ENCODE data around the gene EXOC4.
"Not testable (repeated sequence)": the region's sequence is repeated elsewhere in the genome, so short reads cannot be mapped to it uniquely, and the experiment has no call there.

The EXOC4 gene

GRCh38 chr7:133987582-133987981 is 734.7 kb downstream of the EXOC4 start:
- no peak for DNase-seq (ENCODE audit: low read depth)

GRCh38 chr7:133993547-133993946 is 740.7 kb downstream of the EXOC4 start:
- no peak for DNase-seq (ENCODE audit: low read depth)

GRCh38 chr7:133994100-133994499 is 741.2 kb downstream of the EXOC4 start:
- not testable (repeated sequence) for DNase-seq (ENCODE audit: low read depth)

GRCh38 chr7:133997463-133997862 is 744.6 kb downstream of the EXOC4 start:
- no peak for DNase-seq (ENCODE audit: low read depth)

GRCh38 chr7:133999178-133999577 is 746.3 kb downstream of the EXOC4 start:
- DNase-seq (ENCODE audit: low read depth) = no peak

GRCh38 chr7:134004829-134005505 is 752.1 kb downstream of the EXOC4 start:
- DNase-seq (ENCODE audit: low read depth) = no peak

GRCh38 chr7:134009314-134010110 is 756.6 kb downstream of the EXOC4 start:
- DNase-seq (ENCODE audit: low read depth) = no peak

GRCh38 chr7:134013249-134013648 is 760.4 kb downstream of the EXOC4 start:
- no peak for DNase-seq (ENCODE audit: low read depth)

- no peak for DNase-seq (ENCODE audit: low read depth)
Observed at GRCh38 chr7:134014935-134015334, 762.1 kb downstream of the EXOC4 start.

- no peak for DNase-seq (ENCODE audit: low read depth)
Observed at GRCh38 chr7:134016223-134016941, 763.5 kb downstream of the EXOC4 start.

- DNase-seq (ENCODE audit: low read depth) = no peak
Observed at GRCh38 chr7:134016942-134017303, 764.0 kb downstream of the EXOC4 start.

GRCh38 chr7:134018306-134018705 is 765.4 kb downstream of the EXOC4 start:
- DNase-seq (ENCODE audit: low read depth) = no peak

GRCh38 chr7:134019251-134019650 is 766.4 kb downstream of the EXOC4 start:
- DNase-seq (ENCODE audit: low read depth) = no peak

GRCh38 chr7:134021836-134022235 is 769.0 kb downstream of the EXOC4 start:
- DNase-seq (ENCODE audit: low read depth) = no peak

GRCh38 chr7:134022286-134022911 is 769.5 kb downstream of the EXOC4 start:
- no peak for DNase-seq (ENCODE audit: low read depth)

GRCh38 chr7:134024739-134025138 is 771.9 kb downstream of the EXOC4 start:
- DNase-seq (ENCODE audit: low read depth) = no peak

GRCh38 chr7:134028853-134029252 is 776.0 kb downstream of the EXOC4 start:
- no peak for DNase-seq (ENCODE audit: low read depth)

GRCh38 chr7:134029743-134030142 is 776.9 kb downstream of the EXOC4 start:
- no peak for DNase-seq (ENCODE audit: low read depth)

GRCh38 chr7:134030460-134030865 is 777.6 kb downstream of the EXOC4 start:
- DNase-seq (ENCODE audit: low read depth) = no peak

GRCh38 chr7:134031835-134032617 is 779.1 kb downstream of the EXOC4 start:
- DNase-seq (ENCODE audit: low read depth) = no peak

- no peak for DNase-seq (ENCODE audit: low read depth)
Observed at GRCh38 chr7:134034652-134035051, 781.8 kb downstream of the EXOC4 start.

- DNase-seq (ENCODE audit: low read depth) = no peak
Observed at GRCh38 chr7:134037991-134038390, 785.1 kb downstream of the EXOC4 start.
